Cardiac ventricle fibroblast (primary cell): ENCODE results near the gene CACNA1H. TPM values are rescaled to one million over a fixed set of nuclear protein-coding genes. Genes with fewer than 3 reads are reported as not detected.

Source experiments
- total RNA-seq: library from RNA; depleted of rRNA; stranded (reverse); fragments of >200 nt; gene quantifications from 2 replicates; pipeline ENCODE4 v1.2.3, GENCODE V29; 2015

CACNA1H gene
- 1.6 and 3.3 TPM in 2 replicates for total RNA-seq

GRCh38 chr16:1152651-1153259 is at the start of gene CACNA1H:
Gene CACNA1H (plus strand): TSS chr16:1153106. CDS start chr16:1153738, 632 bp downstream.

DNA sequence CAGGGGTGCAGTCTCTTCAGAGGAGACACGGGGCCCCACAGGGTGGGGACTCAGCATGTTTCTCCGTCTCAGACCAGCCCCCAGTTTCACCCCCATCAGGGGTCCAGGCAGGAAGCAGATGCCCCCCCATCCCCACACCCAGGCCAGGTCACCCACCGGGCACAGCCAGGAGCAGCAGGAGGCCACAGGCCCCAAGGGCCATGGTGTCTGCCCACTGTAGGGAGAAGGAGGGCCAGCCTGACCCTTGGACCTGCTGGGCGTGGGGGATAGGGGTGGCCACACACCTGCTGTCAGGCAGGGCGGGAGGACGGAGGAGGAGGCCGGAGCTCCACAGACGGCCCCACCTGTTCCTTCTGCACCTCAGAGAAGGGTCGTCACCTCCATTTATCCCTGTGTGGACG is 72.1 kb downstream of the CACNA1H start, which contains the start of gene TPSG1:
Gene TPSG1 (minus strand): TSS at position 218 of the 401 bp plus-strand sequence. CDS start 16 bp downstream, at position 202.

GRCh38 chr16:1230084-1230470 is 77.2 kb downstream of the CACNA1H start, which contains the start of gene TPSB2:
Gene TPSB2 (minus strand): TSS chr16:1230184. CDS start chr16:1229951, 233 bp downstream.

GRCh38 chr16:1240436-1240835 is 87.5 kb downstream of the CACNA1H start, which contains the start of gene TPSAB1:
Gene TPSAB1 (plus strand): TSS chr16:1240705. CDS start chr16:1240939, 234 bp downstream.

DNA sequence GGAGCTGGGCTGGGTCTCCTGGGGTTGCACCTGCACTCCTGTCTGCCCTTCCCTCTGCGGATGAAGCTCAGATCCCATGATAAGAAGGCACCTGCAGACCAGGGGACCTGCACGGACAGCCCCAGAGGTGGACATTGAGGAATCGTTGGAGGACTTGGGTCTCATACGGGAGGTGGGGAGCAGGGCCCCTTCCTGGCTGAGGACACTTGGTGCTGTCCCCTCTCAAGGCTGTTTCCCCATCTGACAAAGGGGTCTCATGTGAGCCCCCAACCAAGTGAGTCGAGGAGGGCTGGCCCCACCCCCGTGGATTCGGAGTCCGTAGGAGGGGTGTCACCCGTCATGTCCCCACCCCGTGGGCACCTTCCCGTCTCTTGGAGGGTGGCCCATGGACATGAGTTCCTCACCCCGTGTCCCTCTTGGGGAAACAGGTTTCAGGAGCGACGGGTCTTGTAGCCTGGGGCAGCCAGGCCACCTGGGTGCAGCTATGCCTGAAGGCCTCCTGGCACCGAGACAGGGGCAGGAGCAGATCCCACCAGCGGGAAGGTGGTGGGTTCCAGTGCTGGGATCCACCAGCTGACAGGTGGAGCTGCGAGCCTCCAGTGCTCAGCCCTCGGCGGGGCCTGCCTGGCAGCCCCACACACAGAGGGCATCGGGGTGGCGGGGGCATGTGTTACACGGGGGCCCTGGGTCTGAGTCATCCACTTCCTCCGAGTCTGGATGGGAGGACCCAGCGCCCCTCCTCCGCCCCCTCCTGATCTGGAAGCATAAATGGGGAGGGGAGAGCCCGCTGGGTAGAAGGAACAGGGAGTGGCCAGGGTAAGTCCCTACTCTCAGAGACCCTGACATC is 102.6 kb downstream of the CACNA1H start, which contains the start of gene TPSD1:
Gene TPSD1 (plus strand): TSS at position 794 of the 847 bp plus-strand sequence. CDS start 212 bp downstream, outside the sequence.

Other genes starting within 250 kb of the CACNA1H start
- gene LMF1, start 182.1 kb upstream of the CACNA1H start, total RNA-seq = 26.4 and 41.9 TPM in 2 replicates
- gene SOX8, start 171.3 kb upstream of the CACNA1H start, total RNA-seq = 1.1 and 1.4 TPM in 2 replicates
- not detected in 2 replicates for gene SSTR5, start 80.4 kb upstream of the CACNA1H start, total RNA-seq
- gene C1QTNF8, start 56.9 kb upstream of the CACNA1H start, total RNA-seq = not detected in 2 replicates
- gene TPSG1, start 72.2 kb downstream of the CACNA1H start, total RNA-seq = 0.15 TPM in 1 of 2 replicates, not detected in the other
- not detected in 2 replicates for gene TPSB2, start 77.1 kb downstream of the CACNA1H start, total RNA-seq
- not detected in 2 replicates for gene TPSAB1, start 87.6 kb downstream of the CACNA1H start, total RNA-seq
- not detected in 2 replicates for gene TPSD1, start 103.0 kb downstream of the CACNA1H start, total RNA-seq
- gene UBE2I, start 156.5 kb downstream of the CACNA1H start, total RNA-seq = 66.5 and 79.5 TPM in 2 replicates
- 0.15 and 0.37 TPM in 2 replicates for gene BAIAP3, start 180.5 kb downstream of the CACNA1H start, total RNA-seq
- gene TSR3, start 198.8 kb downstream of the CACNA1H start, total RNA-seq = 77.4 and 85.3 TPM in 2 replicates
- 68.6 and 69.3 TPM in 2 replicates for gene GNPTG, start 198.8 kb downstream of the CACNA1H start, total RNA-seq